MV-4-11 (cell line): ENCODE data around the gene AKAP13.
"Not testable (repeated sequence)": the region's sequence is repeated elsewhere in the genome, so short reads cannot be mapped to it uniquely, and the experiment has no call there.

Experiments
- DNase-seq: peaks from one replicate; lab custom pipeline; 2025; lab: John Stamatoyannopoulos, UW

Gene AKAP13, protein sequence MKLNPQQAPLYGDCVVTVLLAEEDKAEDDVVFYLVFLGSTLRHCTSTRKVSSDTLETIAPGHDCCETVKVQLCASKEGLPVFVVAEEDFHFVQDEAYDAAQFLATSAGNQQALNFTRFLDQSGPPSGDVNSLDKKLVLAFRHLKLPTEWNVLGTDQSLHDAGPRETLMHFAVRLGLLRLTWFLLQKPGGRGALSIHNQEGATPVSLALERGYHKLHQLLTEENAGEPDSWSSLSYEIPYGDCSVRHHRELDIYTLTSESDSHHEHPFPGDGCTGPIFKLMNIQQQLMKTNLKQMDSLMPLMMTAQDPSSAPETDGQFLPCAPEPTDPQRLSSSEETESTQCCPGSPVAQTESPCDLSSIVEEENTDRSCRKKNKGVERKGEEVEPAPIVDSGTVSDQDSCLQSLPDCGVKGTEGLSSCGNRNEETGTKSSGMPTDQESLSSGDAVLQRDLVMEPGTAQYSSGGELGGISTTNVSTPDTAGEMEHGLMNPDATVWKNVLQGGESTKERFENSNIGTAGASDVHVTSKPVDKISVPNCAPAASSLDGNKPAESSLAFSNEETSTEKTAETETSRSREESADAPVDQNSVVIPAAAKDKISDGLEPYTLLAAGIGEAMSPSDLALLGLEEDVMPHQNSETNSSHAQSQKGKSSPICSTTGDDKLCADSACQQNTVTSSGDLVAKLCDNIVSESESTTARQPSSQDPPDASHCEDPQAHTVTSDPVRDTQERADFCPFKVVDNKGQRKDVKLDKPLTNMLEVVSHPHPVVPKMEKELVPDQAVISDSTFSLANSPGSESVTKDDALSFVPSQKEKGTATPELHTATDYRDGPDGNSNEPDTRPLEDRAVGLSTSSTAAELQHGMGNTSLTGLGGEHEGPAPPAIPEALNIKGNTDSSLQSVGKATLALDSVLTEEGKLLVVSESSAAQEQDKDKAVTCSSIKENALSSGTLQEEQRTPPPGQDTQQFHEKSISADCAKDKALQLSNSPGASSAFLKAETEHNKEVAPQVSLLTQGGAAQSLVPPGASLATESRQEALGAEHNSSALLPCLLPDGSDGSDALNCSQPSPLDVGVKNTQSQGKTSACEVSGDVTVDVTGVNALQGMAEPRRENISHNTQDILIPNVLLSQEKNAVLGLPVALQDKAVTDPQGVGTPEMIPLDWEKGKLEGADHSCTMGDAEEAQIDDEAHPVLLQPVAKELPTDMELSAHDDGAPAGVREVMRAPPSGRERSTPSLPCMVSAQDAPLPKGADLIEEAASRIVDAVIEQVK (N-terminal part only)

DNA sequence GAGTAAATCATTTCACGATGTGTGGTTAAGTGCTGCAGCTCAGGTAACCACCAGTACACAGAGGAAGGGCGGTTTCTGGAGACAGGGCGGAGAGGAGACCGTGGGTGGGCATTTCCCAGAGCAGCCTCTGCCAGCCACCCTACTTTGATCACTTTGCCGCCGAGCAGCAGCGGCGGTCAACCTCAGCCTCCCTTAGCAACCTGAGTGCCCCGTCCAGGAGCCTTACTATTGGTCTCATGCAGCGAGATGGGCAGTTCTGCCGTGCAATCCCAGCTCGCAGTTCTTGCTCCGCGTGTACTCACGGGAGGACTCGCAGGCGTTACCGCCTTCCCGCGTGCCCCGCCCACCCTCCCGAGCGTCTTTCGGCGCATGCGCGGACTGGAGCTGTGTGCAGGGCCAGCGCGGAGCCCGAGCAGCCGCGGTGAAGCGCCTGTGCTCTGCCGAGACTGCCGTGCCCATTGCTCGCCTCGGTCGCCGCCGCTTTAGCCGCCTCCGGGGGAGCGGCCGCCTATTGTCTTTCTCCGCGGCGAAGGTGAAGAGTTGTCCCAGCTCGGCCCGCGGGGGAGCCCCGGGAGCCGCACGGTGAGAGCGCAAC lies at the start of gene AKAP13:
Gene AKAP13, plus strand, starts transcription at position 387 of the 595 bp plus-strand sequence. CDS start 105,118 bp downstream, outside the sequence.
- peak; percentile 97 for DNase-seq

DNA sequence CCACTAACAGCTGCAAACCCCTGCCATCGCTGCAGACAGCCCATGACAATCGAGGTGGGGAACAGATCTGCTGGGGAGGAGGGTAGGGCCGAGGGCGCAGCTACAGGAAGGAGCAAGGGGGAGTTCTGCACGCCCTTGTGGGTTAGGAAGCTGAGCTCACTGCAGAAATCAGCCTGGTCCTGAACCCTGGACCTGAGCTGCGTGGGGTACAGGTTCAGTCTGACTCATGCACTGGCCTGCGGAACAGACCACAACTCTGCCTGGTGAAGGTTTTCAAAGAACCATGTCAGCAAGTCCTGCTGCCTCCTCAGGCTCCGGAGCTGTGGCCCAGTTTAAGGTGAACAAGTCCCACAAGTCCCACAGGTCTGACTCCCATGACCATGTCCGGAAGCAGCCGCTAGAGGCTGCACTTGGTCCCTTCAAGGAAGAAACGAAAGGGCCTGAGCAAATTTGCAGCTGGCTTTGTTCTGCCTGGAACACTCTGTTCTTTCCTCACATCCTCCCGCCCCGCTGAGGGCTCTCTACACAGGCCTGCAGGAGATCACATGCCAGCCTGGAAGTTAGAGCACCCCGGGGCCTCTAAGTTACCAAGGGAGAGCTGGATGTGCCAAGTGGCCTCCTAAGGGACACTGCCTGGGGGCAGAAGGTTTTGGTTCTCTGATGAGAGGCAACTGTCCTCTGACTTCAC lies 49.4 kb upstream of the AKAP13 start:
- DNase-seq = peak; percentile 85

DNA sequence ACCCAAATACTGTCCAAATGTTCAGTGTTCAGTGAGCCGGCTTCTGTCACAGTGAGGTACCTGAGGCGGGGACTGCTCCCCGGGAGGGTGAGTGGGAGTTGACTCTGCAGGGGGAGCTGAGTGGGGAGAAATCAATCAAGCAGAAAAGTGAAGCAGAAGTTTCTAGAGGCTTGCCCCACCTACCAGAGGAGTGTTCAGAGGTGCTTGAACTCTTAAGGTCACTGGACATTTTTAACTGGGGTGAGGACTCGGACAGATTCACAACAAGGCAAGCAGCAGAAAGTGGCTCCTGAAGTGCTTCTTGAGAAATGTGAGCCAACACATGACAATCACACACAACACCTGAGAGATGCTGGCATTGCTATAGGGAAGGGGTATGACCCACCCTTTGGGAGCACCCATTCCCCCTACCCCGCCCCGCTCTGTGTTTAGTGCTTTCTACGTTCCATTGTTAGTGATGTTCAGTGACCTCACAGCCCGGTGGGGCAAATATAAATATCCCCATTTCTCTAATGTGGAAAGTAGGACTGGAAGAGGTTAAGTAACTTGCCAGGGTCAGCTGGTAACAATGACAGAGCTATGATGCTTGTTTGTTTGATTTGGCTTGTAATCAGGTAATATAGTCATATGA lies 48.6 kb upstream of the AKAP13 start:
- no peak for DNase-seq

- DNase-seq = no peak
These were observed 47.1 kb upstream of the AKAP13 start for GRCh38 chr15:85333132-85333831.

DNA sequence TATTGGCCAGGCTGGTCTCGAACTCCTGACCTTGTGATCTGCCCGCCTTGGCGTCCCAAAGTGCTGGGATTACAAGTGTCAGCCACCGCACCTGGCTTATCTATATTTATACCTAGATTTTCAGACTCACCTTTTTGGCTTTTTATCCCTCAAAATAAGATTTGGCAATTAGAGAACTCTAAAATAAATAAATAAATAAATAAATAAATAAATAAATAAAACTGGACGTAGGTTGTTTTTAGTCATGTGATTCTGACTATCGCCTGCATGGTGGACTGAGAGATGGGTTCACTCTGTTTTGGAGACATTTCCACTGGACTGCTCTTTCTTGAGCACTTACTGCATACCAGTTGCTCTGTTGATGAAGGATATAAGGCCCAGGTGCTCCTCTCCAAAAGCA lies 46.2 kb upstream of the AKAP13 start:
- DNase-seq = no peak

- no peak for DNase-seq
These were observed 45.0 kb upstream of the AKAP13 start for GRCh38 chr15:85335193-85335942.

- DNase-seq = no peak
These were observed 43.5 kb upstream of the AKAP13 start for GRCh38 chr15:85336880-85337279.

GRCh38 chr15:85337425-85338074 lies 42.9 kb upstream of the AKAP13 start:
- DNase-seq = no peak

DNA sequence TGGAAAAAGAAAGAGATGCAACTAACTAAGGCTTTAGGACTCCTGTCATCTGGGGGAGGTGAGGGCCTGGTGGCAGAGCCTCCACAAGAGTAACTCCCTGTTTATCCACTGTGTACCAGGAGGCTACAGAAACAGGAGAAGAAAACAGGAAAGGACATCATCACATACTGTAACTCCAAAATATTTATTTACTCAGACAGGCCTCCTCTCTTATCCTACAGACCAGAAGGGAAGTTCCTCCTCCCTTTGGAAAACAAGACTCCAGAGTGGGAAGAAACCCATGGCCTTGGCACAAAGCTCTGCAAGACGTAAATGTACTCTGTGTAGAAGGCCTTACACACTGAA lies 40.1 kb upstream of the AKAP13 start:
- DNase-seq = no peak

- DNase-seq = no peak
These were observed 39.6 kb upstream of the AKAP13 start for GRCh38 chr15:85340852-85341251.

GRCh38 chr15:85342163-85342562 lies 38.2 kb upstream of the AKAP13 start:
- DNase-seq = not testable (repeated sequence)

DNA sequence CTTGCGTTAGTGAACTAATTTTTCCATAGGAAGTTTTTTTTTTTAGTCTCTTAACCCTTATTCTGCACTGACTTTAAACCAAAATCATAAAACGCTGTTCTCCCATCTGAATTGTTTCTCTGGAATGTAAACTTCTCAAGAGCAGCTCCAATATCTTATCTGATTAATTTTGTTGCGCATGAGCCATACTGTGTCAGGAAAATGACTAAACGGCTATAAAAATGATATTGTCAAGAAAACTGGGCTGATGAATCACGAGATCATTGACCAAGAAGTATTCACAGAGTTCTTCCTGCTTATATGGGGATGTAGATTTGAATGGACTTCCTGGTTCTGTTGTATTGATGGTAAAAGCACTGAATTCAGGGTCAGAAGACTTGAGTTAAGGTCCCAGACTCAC lies 37.0 kb upstream of the AKAP13 start:
- not testable (repeated sequence) for DNase-seq

GRCh38 chr15:85344241-85344640 lies 36.2 kb upstream of the AKAP13 start:
- not testable (repeated sequence) for DNase-seq

DNA sequence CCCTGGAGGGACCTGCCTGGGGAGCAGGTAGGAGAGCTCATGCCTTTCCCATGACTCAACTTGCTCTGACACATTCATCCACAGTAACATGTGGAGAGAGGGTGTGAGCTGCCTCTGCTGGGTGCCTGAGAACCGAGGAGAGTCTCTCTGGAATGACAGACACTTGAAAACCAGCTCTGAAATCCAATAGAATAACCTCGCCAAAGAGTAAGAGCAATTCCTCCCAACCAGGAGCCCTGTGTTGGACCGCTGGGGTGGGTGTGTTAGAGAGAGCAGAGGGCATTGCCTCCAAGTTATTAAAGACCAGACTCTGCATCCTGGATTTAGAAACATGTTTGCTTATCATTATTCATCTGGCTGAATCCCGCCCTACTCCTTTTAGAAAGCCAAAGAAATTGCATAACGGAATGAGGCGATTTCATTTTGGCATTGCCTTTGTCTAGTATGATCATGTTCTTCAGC lies 35.7 kb upstream of the AKAP13 start:
- not testable (repeated sequence) for DNase-seq

GRCh38 chr15:85345196-85345918 lies 35.0 kb upstream of the AKAP13 start:
- DNase-seq = not testable (repeated sequence)

DNA sequence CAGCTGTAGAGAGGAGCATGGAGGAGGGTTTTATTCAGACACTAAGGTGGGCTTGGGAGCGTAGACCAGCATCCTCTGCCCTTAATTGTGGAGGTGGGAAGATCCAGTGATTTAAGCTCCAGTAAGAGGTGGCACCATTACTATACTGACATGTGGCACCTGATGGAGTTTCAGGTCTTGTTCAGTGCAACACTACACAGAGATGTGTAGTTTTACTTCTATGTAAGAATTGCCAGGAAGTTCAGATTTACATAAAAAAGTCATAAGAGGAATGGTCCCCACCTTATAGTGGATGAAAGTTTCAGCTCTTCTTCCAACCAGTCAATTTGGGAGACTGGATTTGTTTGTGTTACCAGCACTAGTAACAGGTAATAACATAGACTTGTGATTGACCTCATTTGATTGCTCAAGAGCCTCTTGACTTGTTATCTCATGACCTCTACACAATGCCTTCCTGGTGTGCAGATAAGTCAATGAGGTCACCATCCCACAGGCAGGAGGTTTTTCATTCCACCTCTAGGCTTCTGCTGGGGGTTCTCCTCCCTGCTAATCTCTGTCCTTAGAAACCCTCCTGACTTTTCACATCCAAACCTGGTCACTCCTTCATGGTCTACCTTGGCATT lies 33.8 kb upstream of the AKAP13 start:
- not testable (repeated sequence) for DNase-seq

DNA sequence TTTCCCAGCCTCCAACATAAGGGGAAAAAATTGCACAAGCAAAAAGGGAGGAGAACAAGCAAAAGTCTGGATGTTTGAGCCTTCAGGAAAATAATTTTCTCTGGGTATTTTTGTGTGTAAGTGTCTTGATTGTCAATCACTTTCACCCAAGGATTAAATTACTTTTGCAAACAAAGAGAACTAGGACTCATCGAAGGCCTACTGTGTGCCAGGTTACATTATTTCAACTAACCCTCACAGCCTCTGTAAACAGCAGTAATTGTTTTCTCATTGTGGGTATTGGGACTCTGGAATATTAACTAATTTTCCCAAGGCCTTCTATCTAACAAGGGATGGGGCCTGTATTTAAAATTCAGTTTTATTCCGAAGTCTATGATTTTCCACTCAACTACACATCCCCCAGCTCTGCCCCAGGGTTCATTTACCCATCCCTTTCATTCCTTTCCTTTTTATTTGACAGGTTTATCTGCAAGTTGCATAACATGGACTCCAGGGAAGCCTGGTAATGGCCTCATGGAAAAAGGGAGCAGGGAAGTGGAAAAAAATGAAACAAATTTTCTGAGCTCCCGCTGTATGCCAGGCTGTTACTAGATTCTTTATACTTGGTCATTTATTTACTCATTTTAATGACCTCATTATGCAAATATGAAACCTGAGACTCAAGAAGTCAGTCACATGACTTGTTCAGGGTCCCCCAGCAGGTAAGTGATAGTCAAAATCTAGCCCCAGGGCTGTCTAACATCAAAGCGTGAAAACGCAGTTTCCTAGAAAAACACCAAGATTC lies 32.9 kb upstream of the AKAP13 start:
- not testable (repeated sequence) for DNase-seq
